K562 (cell line): ENCODE results near the gene DIP2B. TPM values are rescaled to one million over a fixed set of nuclear protein-coding genes. Genes with fewer than 3 reads are reported as not detected.
A peak's percentile ranks its signal among the peaks of the same experiment; 100 is the strongest.

Experiments used
- ATAC-seq: fragments of 200-7000 bp; cut with Tn5 transposase; 3 replicates; pipeline ENCODE4 v1.9.1; 2020; ENCODE audit warnings: moderate library complexity
- BruUV-seq: library from RNA; stranded (reverse); fragments of 400-500 nt; replicated peaks from 2 replicates; lab custom pipeline; 2021; lab: Mats Ljungman, UMichigan
- CTCF ChIA-PET: fragments of 300-600 bp; formaldehyde crosslinking; extraction: SDS; loops from one replicate; lab custom pipeline; 2021; ENCODE audit warnings: low intra/inter-chr PET ratio; lab: Yijun Ruan, JAX
- POLR2A ChIA-PET: fragments of 300-600, 350-650 bp; sonication (Branson Sonifier 250); formaldehyde crosslinking; extraction: SDS; loops from one replicate; lab custom pipeline; 2021; ENCODE audit warnings: antibody characterized with exemption, inconsistent platforms; lab: Yijun Ruan, JAX
- DNase-seq, 4 experiments: peaks; one replicate each; pipeline versions ENCODE4 v3.0.0 to v3.0.0-alpha.2; 2011 to 2018; ENCODE audit warnings: low spot score in 3 of 4, mixed read lengths in 3 of 4; ENCODE audit errors: extremely low read depth in 1 of 4
- FAIRE-seq: peaks from 2 replicates; lab custom pipeline; 2011; peaks lifted over from hg19 to GRCh38; lab: Jason Lieb, UNC
- H2AFZ ChIP-seq: 2 replicates; pipeline ENCODE4 v1.6.0; 2011; ENCODE audit warnings: low read depth, low read length, control low read depth, inconsistent platforms
- H3K27ac ChIP-seq: fragments of 200-600 bp; 3 replicates; pipeline ENCODE4 v1.8.0; 2011; ENCODE audit warnings: low read depth, mild to moderate bottlenecking, control low read depth, inconsistent platforms, low read length, moderate library complexity, mixed read lengths; ENCODE audit errors: extremely low read depth
- H3K27me3 ChIP-seq, 2 experiments: fragments of 300-600 bp in 1 of 2; 2 replicates in 1 of 2; 3 replicates in 1 of 2; pipeline versions ENCODE4 v1.6.0 to v1.8.0; 2011; ENCODE audit warnings: inconsistent platforms in 2 of 2, low read length in 2 of 2, mild to moderate bottlenecking in 1 of 2, mixed read lengths in 1 of 2, moderate library complexity in 1 of 2; ENCODE audit not compliant: control insufficient read depth in 2 of 2, insufficient read depth in 2 of 2
- H3K36me3 ChIP-seq: fragments of 300-600 bp; 3 replicates; pipeline ENCODE4 v1.8.0; 2011; ENCODE audit warnings: mild to moderate bottlenecking, low read length, inconsistent platforms; ENCODE audit not compliant: control insufficient read depth, insufficient read depth
- H3K4me1 ChIP-seq, 2 experiments: fragments of 200-600 bp in 1 of 2; replicated peaks in 1 of 2; 2 replicates in 1 of 2; 3 replicates in 1 of 2; pipeline versions ENCODE4 v1.5.1 to v1.8.0; 2011; ENCODE audit warnings: inconsistent platforms in 2 of 2, low read length in 2 of 2, mild to moderate bottlenecking in 1 of 2, mixed read lengths in 1 of 2, moderate library complexity in 1 of 2; ENCODE audit not compliant: control insufficient read depth in 2 of 2, insufficient read depth in 2 of 2
- H3K4me2 ChIP-seq: 2 replicates; pipeline ENCODE4 v1.6.1; 2011; ENCODE audit warnings: low read length, control low read depth, inconsistent platforms, mixed read lengths; ENCODE audit not compliant: insufficient read depth
- H3K4me3 ChIP-seq: fragments of 200-600 bp; sonication (generic), shearing (Covaris generic); 2 replicates; pipeline ENCODE4 v1.5.1; 2016; ENCODE audit warnings: control low read depth, inconsistent platforms
- H3K79me2 ChIP-seq: fragments of 200-600 bp; 3 replicates; pipeline ENCODE4 v1.8.0; 2011; ENCODE audit warnings: low read length, inconsistent platforms; ENCODE audit not compliant: control insufficient read depth, insufficient read depth
- H3K9ac ChIP-seq, 2 experiments: 2 replicates each; pipeline versions ENCODE4 v1.6.0 to v1.6.1; 2011; ENCODE audit warnings: low read depth in 2 of 2, low read length in 2 of 2, control low read depth in 1 of 2, inconsistent platforms in 1 of 2, mild to moderate bottlenecking in 1 of 2, mixed read lengths in 1 of 2; ENCODE audit not compliant: insufficient read depth in 1 of 2
- H3K9me1 ChIP-seq: one replicate; pipeline ENCODE4 v1.6.0; 2011; ENCODE audit warnings: inconsistent platforms, mild to moderate bottlenecking, low read length, moderate library complexity; ENCODE audit not compliant: control insufficient read depth, insufficient read depth
- H3K9me3 ChIP-seq: replicated peaks from 2 replicates; pipeline ENCODE4 v1.5.1; 2011; ENCODE audit warnings: low read depth, low read length, inconsistent platforms; ENCODE audit not compliant: control insufficient read depth, insufficient read depth
- H4K20me1 ChIP-seq: replicated peaks from 2 replicates; pipeline ENCODE4 v1.6.1; 2011; ENCODE audit warnings: low read length, inconsistent platforms, mixed read lengths; ENCODE audit not compliant: control insufficient read depth, insufficient read depth
- AFF1 ChIP-seq, 2 experiments: fragments of 450-650 bp; IDR thresholded peaks; 2 replicates each; pipeline ENCODE4 v1.6.1; 2018; ENCODE audit warnings: mild to moderate bottlenecking in 2 of 2, low read depth in 1 of 2; ENCODE audit not compliant: partially characterized antibody in 2 of 2
- CTCF ChIP-seq, 3 experiments: IDR thresholded peaks in 2 of 3; conservative IDR thresholded peaks in 1 of 3; 2 replicates each; pipeline ENCODE4 v1.5.1; 2011 to 2012; ENCODE audit warnings: low read length in 3 of 3, mild to moderate bottlenecking in 3 of 3, control low read depth in 2 of 3, improper control_type of control experiment in 1 of 3, inconsistent platforms in 1 of 3, low read depth in 1 of 3, mixed read lengths in 1 of 3, moderate library complexity in 1 of 3; ENCODE audit not compliant: insufficient read depth in 2 of 3
- DNMT1 ChIP-seq: fragments of 450-650 bp; IDR thresholded peaks from 2 replicates; pipeline ENCODE4 v1.6.1; 2016; ENCODE audit warnings: antibody characterized with exemption, mild to moderate bottlenecking
- ETS2 ChIP-seq: IDR thresholded peaks from 2 replicates; pipeline ENCODE4 v1.6.1; 2016; ENCODE audit warnings: borderline replicate concordance, missing genetic modification characterization, mild to moderate bottlenecking, moderate library complexity, missing compliant biosample characterization; ENCODE audit not compliant: poor library complexity, severe bottlenecking
- GTF2F1 ChIP-seq: IDR thresholded peaks from 2 replicates; pipeline ENCODE4 v1.6.1; 2011; ENCODE audit warnings: low read depth, low read length, improper control_type of control experiment
- PHB ChIP-seq: fragments of 250-450 bp; sonication (Bioruptor Pico); IDR thresholded peaks from 2 replicates; pipeline ENCODE4 v1.5.0; 2021
- POLR2H ChIP-seq: IDR thresholded peaks from 2 replicates; pipeline ENCODE4 v1.6.1; 2016; ENCODE audit warnings: missing genetic modification characterization, low read depth, mild to moderate bottlenecking, control low read depth, missing compliant biosample characterization, moderate library complexity
- SMARCE1 ChIP-seq: fragments of 450-650 bp; IDR thresholded peaks from 2 replicates; pipeline ENCODE4 v1.7.1; 2016; ENCODE audit warnings: mild to moderate bottlenecking
- SMC3 ChIP-seq: conservative IDR thresholded peaks from 2 replicates; pipeline ENCODE4 v1.6.1; 2011; ENCODE audit warnings: low read depth, low read length, improper control_type of control experiment; ENCODE audit not compliant: insufficient read depth
- VEZF1 ChIP-seq: fragments of 200-800 bp; sonication (Bioruptor generic); IDR thresholded peaks from 2 replicates; pipeline ENCODE4 v1.6.1; 2017; ENCODE audit warnings: missing genetic modification characterization, missing compliant biosample characterization
- ZFP1 ChIP-seq: fragments of 450-650 bp; formaldehyde crosslinking; IDR thresholded peaks from 2 replicates; pipeline ENCODE4 v1.4.0; 2020; ENCODE audit warnings: mild to moderate bottlenecking, mixed read lengths
- ZNF124 ChIP-seq: sonication (generic); formaldehyde crosslinking; IDR thresholded peaks from 2 replicates; pipeline ENCODE4 v1.8.1; 2022; ENCODE audit warnings: missing genetic modification reagents
- WGBS: fragments of 100-300 bp; shearing (Covaris generic); methylation state at CpG from one replicate; pipeline ENCODE4 v1.1.6; 2016; ENCODE audit warnings: low coverage, mixed read lengths; ENCODE audit not compliant: insufficient coverage; ENCODE audit errors: missing lambda C conversion rate; 5-methylcytosine and 5-hydroxymethylcytosine counted together
- in situ Hi-C: fragments of 300-500 bp; cut with MboI; formaldehyde crosslinking; loops from 4 replicates; pipeline ENCODE4 v1.15.0; 2018; ENCODE audit warnings: inconsistent platforms, mixed read lengths
- intact Hi-C: fragments of 100-400 bp; cut with micrococcal nuclease; formaldehyde crosslinking; loops from 2 replicates; pipeline ENCODE4 v1.14.2; 2022
- polyA plus RNA-seq, 8 experiments: library from polyadenylated mRNA; depleted of rRNA in 4 of 8; stranded (reverse) in 5 of 8; unstranded in 3 of 8; fragments of >200 nt; fragmentation: Nextera tagmentation in 2 of 8; fragmentation: Illumina TruSeq in 1 of 8; extraction: Ambion mirVana in 2 of 8; extraction: Trizol in 1 of 8; gene quantifications; 2 replicates each; pipeline versions ENCODE4 v1.2.1 to v1.2.3, GENCODE V29; 2011 to 2014; ENCODE audit warnings: inconsistent platforms in 1 of 8, missing spikeins in 1 of 8
- total RNA-seq, 7 experiments: library from RNA; depleted of rRNA in 6 of 7; stranded (reverse); fragments of >200 nt in 6 of 7; fragmentation: Illumina TruSeq in 2 of 7; extraction: Trizol in 2 of 7; gene quantifications; 2 replicates each; pipeline versions ENCODE4 v1.2.1 to v1.2.3, GENCODE V29; 2011 to 2021; ENCODE audit warnings: low replicate concordance in 1 of 7

The DIP2B gene
- total and polyA plus RNA-seq, 9 of the 15 experiments (the other 6 are each of a cell fraction or from before 2014, with no cell fraction given), result 4.6 to 26.1 (median 18.8) TPM

- no peaks in the 10 kb centered on the region for H4K20me1 ChIP-seq
- peak in 2 of 4 experiments; percentile 43 to 50 for DNase-seq
- no peaks in the 10 kb centered on the region for H3K9me1 ChIP-seq
- FAIRE-seq, result peak; percentile 63
- ChIA-PET POLR2A (interaction anchor here (0.5 to 0.9 kb wide), 2 partner anchors 17 to 389 kb away, joined by 3 to 4 read pairs; no protein-coding TSS in a partner anchor), CTCF (interaction anchor here (0.8 to 1.8 kb wide), 3 partner anchors 131 to 714 kb away, joined by 3 to 19 read pairs (median 4); partner anchors contain the start of gene DIP2B)
- H2AFZ ChIP-seq, result no peak overlapping the region
- H3K27ac ChIP-seq, result no peak overlapping the region
- H3K79me2 ChIP-seq, result no peaks in the 10 kb centered on the region
- no peak overlapping the region for H3K4me3 ChIP-seq
- BruUV-seq, result no TSS peak
- peaks cover 6 to 14% of the 10 kb centered on the region in 2 experiments; a peak in 4 of 5 replicates for H3K4me1 ChIP-seq
- H3K9me3 ChIP-seq, result no peaks in the 10 kb centered on the region
- ATAC-seq, result peak; percentile 49; the same call in 2 of the 3 replicates
- H3K4me2 ChIP-seq, result no peak overlapping the region
- H3K36me3 ChIP-seq, result peaks cover 18% of the 10 kb centered on the region; the same call in 2 of the 3 replicates
- intact Hi-C loops (loop anchor here (1.0 to 5.0 kb wide), 2 partner anchors 46 to 132 kb away; no protein-coding TSS in a partner anchor), in situ Hi-C loops (loop anchor here (5.0 kb wide), 1 partner anchor 131 kb away; no protein-coding TSS in a partner anchor)
- 26% methylated on average over 4 of the region's 4 CpGs for WGBS
- H3K9ac ChIP-seq, result no peak overlapping the region
- H3K27me3 ChIP-seq, result no peaks in the 10 kb centered on the region
- no peak for TF ChIP-seq GTF2F1
- TF ChIP-seq ZFP1 (CRISPR knock-in tag), result peak; percentile 81
- TF ChIP-seq SMARCE1, result no peak
- peak; percentile 31; the same call in 1 of the 2 replicates for TF ChIP-seq VEZF1 (CRISPR knock-in tag)
- peak in 1 of 2 experiments; percentile 15 for TF ChIP-seq AFF1 (IDR thresholded peaks at IDR 0.05; ENCODE audit: low read depth in 1 of 2, partially characterized antibody in 2 of 2)
- TF ChIP-seq POLR2H (tag), result peak; percentile 52; the same call in 1 of the 2 replicates
- no peak for TF ChIP-seq ZNF124 (CRISPR knock-in tag)
- no peak for TF ChIP-seq ETS2 (tag)
- 0 out of 2 replicates have a peak, but pooled peaks have one; percentile 22 for TF ChIP-seq SMC3
- TF ChIP-seq DNMT1, result no peak
- TF ChIP-seq PHB (CRISPR knock-in tag), result no peak
- TF ChIP-seq CTCF (IDR thresholded peaks at IDR 0.05 in 2 of 3, conservative IDR thresholded peaks at IDR 0.05 in 1 of 3; ENCODE audit: insufficient read depth in 2 of 3, low read depth in 1 of 3, low read length in 3 of 3), result peak; percentile 41 to 77 (median 49); a peak in 4 of 6 replicates
Observed at GRCh38 chr12:50637870-50638481, 133.2 kb downstream of the DIP2B start.
